GM20431 (cell line): ENCODE data around the gene CNTNAP5.

Source experiments
- in situ Hi-C: fragments of 300-500 bp; cut with MseI, MboI; formaldehyde crosslinking; loops from one replicate; pipeline ENCODE4 v1.15.0; 2020; ENCODE audit warnings: low sequenced_read_pairs; ENCODE audit not compliant: unreplicated experiment

The CNTNAP5 gene

GRCh38 chr2:124832521-124832920 lies 807.4 kb downstream of the CNTNAP5 start:
- in situ Hi-C loops = no loop called here

DNA sequence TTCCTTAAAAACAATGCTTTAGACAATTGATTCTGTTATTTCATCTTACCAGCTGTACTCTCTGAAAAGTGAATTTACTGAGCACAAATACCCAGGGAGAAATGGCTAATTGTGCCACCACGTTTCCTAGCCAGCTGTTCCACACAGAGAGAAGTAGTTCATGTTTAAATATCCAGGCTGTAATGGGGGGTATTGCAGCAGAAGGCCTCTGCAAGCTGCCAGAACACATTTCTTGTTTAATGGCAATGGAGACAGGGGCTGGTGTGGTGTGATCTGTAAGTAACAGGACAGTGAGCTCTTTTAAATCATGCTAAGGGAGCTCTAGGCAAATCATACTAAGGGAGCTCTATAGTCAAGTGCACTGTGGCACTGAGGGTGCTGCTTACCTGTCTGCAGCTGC lies 809.2 kb downstream of the CNTNAP5 start:
- in situ Hi-C loops = no loop called here

DNA sequence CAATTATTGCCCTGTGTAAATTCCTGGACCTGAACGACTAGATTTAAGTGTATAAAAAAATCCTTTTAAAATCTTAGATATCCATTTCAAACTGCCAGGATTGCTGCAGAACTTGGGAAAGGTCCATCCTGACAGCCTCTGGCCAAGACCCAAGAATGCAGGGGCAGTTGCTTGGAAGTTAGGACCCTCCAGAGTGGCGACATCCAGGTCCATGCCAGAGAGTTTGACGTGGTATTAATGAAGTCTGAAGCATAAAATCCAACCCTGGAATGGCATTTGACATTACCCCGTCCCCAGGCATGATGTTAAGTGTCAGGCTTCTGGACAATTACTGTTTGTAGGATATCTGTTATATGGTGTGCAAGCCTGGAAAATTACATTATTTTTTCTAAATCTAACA lies 810.2 kb downstream of the CNTNAP5 start:
- in situ Hi-C loops = no loop called here

DNA sequence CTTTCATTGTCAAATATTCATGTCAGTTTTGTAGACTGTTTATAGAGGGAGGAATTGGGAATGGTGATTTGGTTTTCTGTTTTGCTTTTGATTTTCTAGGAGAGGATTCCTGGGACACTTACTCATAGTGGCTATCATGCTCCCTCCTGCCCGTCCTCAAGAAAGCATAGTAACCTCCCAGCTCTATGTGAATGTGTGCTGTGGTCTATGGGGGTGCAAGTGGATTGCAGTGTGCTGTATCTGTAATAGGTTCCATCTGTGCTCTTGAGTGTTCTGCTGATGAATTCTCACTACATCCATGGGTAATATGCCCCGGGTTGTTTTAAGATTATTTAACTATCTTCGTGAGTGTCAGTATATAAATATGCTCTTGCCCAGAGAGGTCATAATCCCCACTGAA lies 811.3 kb downstream of the CNTNAP5 start:
- in situ Hi-C loops = no loop called here

DNA sequence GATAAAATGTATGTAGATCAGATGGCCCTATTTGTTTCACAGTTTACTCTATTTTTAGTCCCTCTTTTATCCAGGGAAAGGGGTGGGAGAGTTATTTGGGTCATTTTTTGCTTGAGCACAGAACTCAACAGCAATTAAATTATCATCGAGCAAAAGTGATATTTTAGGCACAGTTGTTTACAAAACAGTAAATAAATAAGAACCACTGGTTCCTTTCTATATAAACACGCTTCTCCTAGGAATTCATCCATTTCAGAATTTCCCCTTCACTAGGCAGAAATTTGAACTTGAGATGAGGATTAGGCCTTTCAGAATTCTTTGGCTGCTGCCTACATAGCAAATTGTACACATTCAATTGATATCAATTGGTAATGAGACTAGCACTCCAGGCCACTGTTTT lies 812.4 kb downstream of the CNTNAP5 start:
- in situ Hi-C loops = no loop called here

DNA sequence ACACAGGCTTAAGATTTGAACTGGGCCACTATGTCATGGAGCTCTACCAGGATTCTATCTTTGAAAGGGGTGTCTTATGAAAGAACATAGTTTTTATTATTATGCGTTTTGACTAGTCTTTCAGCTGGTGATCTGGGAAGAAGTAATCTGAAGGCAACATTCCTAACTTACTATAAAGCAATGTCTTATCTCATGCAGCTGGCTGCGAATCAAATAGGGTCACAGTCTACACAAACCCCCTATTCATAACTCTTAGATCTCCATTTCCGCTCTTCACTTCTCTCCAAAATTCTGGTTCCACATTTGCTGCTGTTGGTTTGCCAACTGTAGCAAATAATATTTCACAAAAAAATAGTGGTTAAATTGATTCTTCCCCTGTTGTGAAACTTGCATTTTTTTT lies 813.3 kb downstream of the CNTNAP5 start:
- in situ Hi-C loops = no loop called here

DNA sequence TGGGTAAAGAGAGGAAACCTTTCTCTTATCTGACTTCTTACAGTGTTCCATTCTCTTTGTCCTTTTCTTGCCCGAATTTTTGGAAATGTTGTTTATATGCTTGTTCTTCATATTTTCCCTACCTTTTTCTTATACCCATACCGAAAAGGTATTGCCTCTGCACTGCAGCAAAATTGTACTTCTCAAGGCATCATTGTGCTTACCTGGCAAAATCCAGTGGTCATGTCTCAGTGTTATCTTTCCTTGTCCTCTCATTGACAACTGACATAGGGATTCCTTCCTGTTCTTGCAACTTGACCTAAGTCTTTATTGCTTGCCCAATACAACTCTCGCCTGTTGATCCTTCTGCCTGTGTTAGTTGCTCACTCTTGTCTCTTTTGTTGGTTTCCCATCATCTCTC lies 842.2 kb downstream of the CNTNAP5 start:
- in situ Hi-C loops = no loop called here

GRCh38 chr2:124874219-124874618 lies 849.1 kb downstream of the CNTNAP5 start:
- in situ Hi-C loops = no loop called here

- in situ Hi-C loops = no loop called here
Measured at GRCh38 chr2:124874676-124875075, 849.6 kb downstream of the CNTNAP5 start.

DNA sequence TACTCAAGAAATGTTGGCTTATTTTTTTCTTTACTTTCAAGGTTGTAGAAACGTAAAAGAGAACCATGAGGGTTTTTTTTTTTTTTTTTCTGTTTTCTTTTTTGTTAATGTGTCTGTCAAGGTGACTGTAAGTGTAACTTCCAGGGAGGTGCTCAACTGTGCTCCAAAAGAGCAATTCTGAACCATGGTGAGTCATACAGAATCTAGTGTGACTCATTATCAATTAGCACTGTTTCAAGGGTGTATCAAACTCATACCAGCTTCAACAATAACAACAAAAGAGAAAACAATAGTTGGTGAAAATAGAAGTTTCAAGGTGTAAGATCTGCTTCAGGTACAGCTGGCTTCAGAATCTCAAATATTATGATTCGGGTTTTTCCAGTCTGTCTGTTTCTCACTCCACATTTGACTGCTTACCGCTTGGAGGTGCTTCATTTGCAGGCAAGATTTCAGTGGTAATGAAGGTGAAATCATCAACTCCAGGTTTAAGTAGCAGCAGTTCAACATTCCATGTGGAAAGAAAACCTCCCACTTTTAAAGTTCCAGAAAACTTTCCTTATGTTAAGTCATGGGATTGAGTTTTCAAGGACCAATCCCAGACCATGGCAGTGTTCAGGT lies 850.6 kb downstream of the CNTNAP5 start:
- in situ Hi-C loops = no loop called here

GRCh38 chr2:124877141-124877577 lies 852.1 kb downstream of the CNTNAP5 start:
- in situ Hi-C loops = no loop called here

DNA sequence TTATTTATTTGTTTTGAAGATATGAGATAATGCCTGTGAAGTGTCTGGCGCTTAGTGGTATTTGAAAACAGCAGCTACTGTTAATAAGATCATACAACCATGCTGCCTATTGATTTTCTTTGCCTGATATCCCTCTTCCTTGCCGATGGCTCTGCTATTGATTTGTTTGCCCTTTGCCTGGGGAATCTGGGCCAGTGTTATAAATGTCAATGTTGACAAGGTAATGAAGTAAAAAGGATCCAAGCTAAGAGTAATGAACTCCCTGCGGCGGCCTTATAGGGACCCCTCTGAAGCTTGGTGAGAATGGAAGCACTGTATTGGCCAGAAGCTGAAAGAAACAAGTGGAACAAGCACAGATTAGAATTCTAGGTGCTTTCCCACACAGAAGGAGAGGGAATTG lies 854.6 kb downstream of the CNTNAP5 start:
- in situ Hi-C loops = no loop called here

- in situ Hi-C loops = no loop called here
Measured at GRCh38 chr2:124880995-124881394, 855.9 kb downstream of the CNTNAP5 start.

GRCh38 chr2:124882423-124882822 lies 857.3 kb downstream of the CNTNAP5 start:
- in situ Hi-C loops = no loop called here

DNA sequence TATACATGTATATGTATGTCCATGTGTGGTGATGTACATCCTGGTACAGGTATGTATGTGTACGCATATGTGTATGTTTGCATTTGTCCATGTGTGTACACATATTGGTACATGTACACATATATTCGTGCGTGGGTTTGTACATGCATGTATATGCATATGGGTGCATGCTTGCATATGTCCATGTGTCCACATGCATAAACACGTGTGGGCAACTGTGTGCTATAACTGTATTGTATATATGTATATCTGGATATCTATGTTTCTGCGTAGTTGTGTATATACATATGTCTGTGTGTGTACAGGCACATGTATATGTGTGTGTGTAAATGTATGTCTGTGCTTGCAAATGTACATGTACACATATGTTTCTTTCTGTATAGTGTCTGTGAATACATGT lies 858.5 kb downstream of the CNTNAP5 start:
- in situ Hi-C loops = no loop called here

DNA sequence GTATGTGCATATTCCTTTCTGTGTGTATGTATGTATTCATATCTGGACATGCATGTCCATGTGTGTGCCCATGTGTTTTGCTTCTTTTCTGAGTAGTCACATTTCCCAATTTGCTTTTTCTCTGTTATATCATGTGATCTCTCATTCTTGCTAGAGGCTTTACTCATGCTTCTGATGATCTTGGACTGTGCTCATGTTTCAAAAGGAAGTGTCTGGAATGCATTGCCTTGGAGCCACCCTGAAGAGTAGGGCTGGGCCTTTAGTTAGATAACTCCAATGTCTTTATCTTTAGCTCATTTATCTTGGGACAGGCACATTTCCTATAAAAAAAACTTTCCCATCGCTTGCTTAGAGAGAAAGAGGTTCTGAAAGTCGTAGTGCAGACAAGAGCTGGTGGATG lies 859.2 kb downstream of the CNTNAP5 start:
- in situ Hi-C loops = no loop called here

DNA sequence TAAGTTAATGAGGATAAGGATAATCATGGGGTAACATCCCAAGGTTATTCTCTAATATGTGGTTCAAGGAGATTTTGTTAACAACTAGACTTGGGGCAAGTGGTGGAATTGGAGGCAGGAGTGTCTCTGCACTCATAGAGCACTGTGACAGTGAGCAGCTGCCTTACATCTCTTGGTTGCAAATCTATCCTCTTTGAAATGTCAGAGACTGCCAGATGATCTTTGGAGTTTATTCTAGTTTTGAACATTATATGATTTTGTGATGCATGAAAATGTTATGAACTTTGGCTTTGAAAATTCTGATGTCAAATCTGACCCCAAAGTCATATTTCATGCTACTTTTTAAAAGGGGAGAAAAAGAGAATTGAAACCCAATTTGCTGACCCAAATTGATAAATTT lies 861.1 kb downstream of the CNTNAP5 start:
- in situ Hi-C loops = no loop called here

- in situ Hi-C loops = no loop called here
Measured at GRCh38 chr2:124887466-124887865, 862.4 kb downstream of the CNTNAP5 start.

DNA sequence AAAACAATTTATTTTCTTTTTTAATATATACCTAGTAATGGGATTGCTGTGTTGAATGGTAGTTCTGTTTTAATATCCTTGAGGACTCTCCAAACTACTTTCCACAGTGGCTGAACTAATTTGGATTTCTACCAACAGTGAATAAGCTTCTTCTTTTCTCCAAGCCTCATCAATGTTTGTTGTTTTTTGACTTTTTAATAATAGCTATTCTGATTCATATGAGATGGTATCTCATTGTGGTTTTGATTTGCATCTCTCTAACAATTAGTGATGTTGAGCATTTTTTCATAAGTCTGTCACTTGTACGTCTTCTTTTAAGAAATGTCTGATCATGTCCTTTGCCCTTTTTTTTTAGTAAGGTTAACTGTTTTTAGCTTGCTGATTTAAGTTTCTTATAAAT lies 863.3 kb downstream of the CNTNAP5 start:
- in situ Hi-C loops = no loop called here

- in situ Hi-C loops = no loop called here
Measured at GRCh38 chr2:124894199-124894598, 869.1 kb downstream of the CNTNAP5 start.

DNA sequence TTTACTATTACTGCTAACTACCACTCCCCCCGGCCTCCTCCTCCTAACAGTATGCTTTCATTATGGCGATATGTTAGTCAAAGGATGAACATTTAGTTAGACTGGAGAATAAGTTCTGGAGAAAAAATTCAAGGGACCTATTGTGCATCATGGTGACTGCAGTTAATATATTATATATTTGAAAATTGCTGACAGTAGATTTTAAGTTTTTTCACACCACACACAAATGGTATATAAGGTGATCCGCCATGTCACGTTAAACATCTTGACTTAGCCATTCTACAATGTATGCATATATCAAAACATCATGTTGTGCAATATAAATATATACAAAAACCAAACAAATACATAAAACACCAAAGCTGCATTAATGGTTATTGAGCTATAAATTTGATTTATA lies 873.7 kb downstream of the CNTNAP5 start:
- in situ Hi-C loops = no loop called here

DNA sequence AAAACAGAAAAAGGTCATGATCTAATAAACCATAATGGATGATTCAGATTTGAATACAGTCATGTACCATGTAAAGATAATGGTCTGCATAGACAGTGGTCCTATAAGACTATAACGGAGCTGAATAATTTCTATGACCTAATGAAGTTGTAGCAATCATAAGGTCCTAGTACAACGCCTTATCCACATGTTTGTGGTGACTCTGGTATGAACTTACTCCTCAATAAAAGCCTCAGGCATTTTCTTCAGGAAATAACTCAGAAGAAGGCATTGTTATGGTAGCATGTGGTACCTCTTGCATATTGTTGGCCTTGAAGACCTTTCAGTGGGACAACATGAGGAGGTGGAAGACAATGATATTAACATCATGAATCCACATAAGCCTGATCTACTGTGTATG lies 883.3 kb downstream of the CNTNAP5 start:
- in situ Hi-C loops = no loop called here

DNA sequence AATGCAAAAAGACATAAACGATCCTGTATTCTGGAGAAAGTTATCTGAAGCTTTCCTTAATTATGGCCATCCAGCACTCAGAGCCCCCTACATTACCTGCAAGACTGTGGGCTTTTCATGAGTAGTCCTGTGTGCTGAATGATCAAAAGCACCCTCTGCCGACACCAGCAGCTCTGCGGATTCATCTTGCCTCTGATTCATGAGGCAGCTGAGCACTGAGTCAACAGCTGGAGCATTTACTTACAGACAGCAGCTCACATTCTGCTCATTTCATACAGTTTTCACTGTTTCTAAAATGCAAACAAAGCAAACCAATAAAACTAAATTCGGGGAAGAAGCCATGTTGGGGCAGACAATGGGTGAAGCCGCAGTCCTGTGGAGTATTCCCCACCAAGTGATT lies 886.5 kb downstream of the CNTNAP5 start:
- in situ Hi-C loops = no loop called here
